ENCODE results near the gene ARV1. TPM values are rescaled to one million over a fixed set of nuclear protein-coding genes. Genes with fewer than 3 reads are reported as not detected.
"Not testable (repeated sequence)": the region's sequence is repeated elsewhere in the genome, so short reads cannot be mapped to it uniquely, and the experiment has no call there.

The ARV1 gene
- polyA plus RNA-seq, 1 donor from 2014 or later = 63.4 TPM

DNA sequence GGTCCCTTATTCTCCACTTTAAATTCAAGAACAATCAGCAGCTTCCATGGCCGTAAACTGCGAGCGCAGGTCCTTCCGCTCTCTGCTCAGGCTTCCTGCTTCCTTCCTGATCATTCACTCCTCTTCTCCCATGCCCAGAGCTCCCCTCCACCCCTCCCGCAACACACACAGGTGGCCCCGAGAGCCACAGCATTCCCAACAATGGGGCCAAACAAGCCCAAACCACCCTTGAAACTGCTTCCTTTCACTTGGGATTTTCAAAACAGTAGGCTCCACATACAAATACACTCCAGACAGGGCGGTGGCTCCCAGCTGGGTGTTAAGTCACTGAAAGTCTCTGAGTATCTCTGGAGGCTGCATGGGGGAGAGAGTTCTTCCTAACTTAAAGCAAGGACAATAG, 49.8 kb downstream of the ARV1 start:
- no peaks in the 10 kb centered on the region for H3K79me2 ChIP-seq (replicated peaks; ENCODE audit: insufficient read depth, low read length)
- no peaks in the 10 kb centered on the region for H3K9me2 ChIP-seq (ENCODE audit: insufficient read depth, low read length)
- TF ChIP-seq EP300 (conservative IDR thresholded peaks at IDR 0.05; ENCODE audit: poor library complexity, severe bottlenecking) = no peak
- no peaks in the 10 kb centered on the region for H3K27me3 ChIP-seq (ENCODE audit: insufficient read depth, low read depth, low read length)
- H3K27ac ChIP-seq (ENCODE audit: low read length) = no peak overlapping the region
- H3K36me3 ChIP-seq (ENCODE audit: insufficient read depth, low read length) = no peaks in the 10 kb centered on the region
- no peak overlapping the region for H3K4me3 ChIP-seq (ENCODE audit: low read length)
- H2AFZ ChIP-seq (ENCODE audit: low read depth, low read length) = no peak overlapping the region
- no peaks in the 10 kb centered on the region for H3F3A ChIP-seq (ENCODE audit: insufficient read depth, low read length, poor library complexity, severe bottlenecking)
- no peaks in the 10 kb centered on the region for H4K20me1 ChIP-seq (ENCODE audit: insufficient read depth)
- no peak overlapping the region for H3K4me2 ChIP-seq (ENCODE audit: low read length)
- H3K9me3 ChIP-seq (ENCODE audit: low read length) = no peaks in the 10 kb centered on the region
- H3K9ac ChIP-seq (ENCODE audit: low read length) = no peak overlapping the region

GRCh38 chr1:231029247-231029646, 50.4 kb downstream of the ARV1 start:
- H3K79me2 ChIP-seq (replicated peaks; ENCODE audit: insufficient read depth, low read length); H3K9me2 ChIP-seq (ENCODE audit: insufficient read depth, low read length); H2AFZ ChIP-seq (ENCODE audit: low read depth, low read length); H3F3A ChIP-seq (ENCODE audit: insufficient read depth, low read length, poor library complexity, severe bottlenecking); H3K4me2 ChIP-seq (ENCODE audit: low read length); H3K4me3 ChIP-seq (ENCODE audit: low read length); H3K36me3 ChIP-seq (ENCODE audit: insufficient read depth, low read length); H3K9me3 ChIP-seq (ENCODE audit: low read length); H3K27ac ChIP-seq (ENCODE audit: low read length); H4K20me1 ChIP-seq (ENCODE audit: insufficient read depth); H3K9ac ChIP-seq (ENCODE audit: low read length); H3K27me3 ChIP-seq (ENCODE audit: insufficient read depth, low read depth, low read length): not testable (repeated sequence)

GRCh38 chr1:231029841-231030240, 50.9 kb downstream of the ARV1 start:
- no peak overlapping the region for H3K4me2 ChIP-seq (ENCODE audit: low read length)
- H2AFZ ChIP-seq (ENCODE audit: low read depth, low read length) = no peak overlapping the region
- H3K9ac ChIP-seq (ENCODE audit: low read length) = no peak overlapping the region
- H3K27ac ChIP-seq (ENCODE audit: low read length) = no peak overlapping the region
- H3K9me3 ChIP-seq (ENCODE audit: low read length) = no peaks in the 10 kb centered on the region
- no peaks in the 10 kb centered on the region for H3K27me3 ChIP-seq (ENCODE audit: insufficient read depth, low read depth, low read length)
- no peaks in the 10 kb centered on the region for H3K36me3 ChIP-seq (ENCODE audit: insufficient read depth, low read length)
- no peaks in the 10 kb centered on the region for H4K20me1 ChIP-seq (ENCODE audit: insufficient read depth)
- no peaks in the 10 kb centered on the region for H3K9me2 ChIP-seq (ENCODE audit: insufficient read depth, low read length)
- H3K4me3 ChIP-seq (ENCODE audit: low read length) = no peak overlapping the region
- TF ChIP-seq EZH2 (IDR thresholded peaks at IDR 0.05; ENCODE audit: borderline replicate concordance, insufficient read depth, low read length, poor library complexity, severe bottlenecking) (no peak), MXI1 (conservative IDR thresholded peaks at IDR 0.05; ENCODE audit: poor library complexity, severe bottlenecking) (no peak), RAD21 (conservative IDR thresholded peaks at IDR 0.05) (no peak), CTCF (IDR thresholded peaks at IDR 0.05; ENCODE audit: poor library complexity, severe bottlenecking) (no peak), EP300 (conservative IDR thresholded peaks at IDR 0.05; ENCODE audit: poor library complexity, severe bottlenecking) (no peak)
- H3K79me2 ChIP-seq (replicated peaks; ENCODE audit: insufficient read depth, low read length) = no peaks in the 10 kb centered on the region
- no peaks in the 10 kb centered on the region for H3F3A ChIP-seq (ENCODE audit: insufficient read depth, low read length, poor library complexity, severe bottlenecking)

GRCh38 chr1:231032963-231033362, 54.1 kb downstream of the ARV1 start:
- Histone ChIP-seq H4K20me1 (ENCODE audit: insufficient read depth) (no peaks in the 10 kb centered on the region), H3K27me3 (ENCODE audit: insufficient read depth, low read depth, low read length) (peaks cover 7% of the 10 kb centered on the region)

More at GRCh38 chr1:231032963-231033362, 54.1 kb downstream of the ARV1 start:
- no peak overlapping the region for H3K4me2 ChIP-seq (ENCODE audit: low read length)
- no peak overlapping the region for H2AFZ ChIP-seq (ENCODE audit: low read depth, low read length)
- no peak overlapping the region for H3K27ac ChIP-seq (ENCODE audit: low read length)
- no peaks in the 10 kb centered on the region for H3F3A ChIP-seq (ENCODE audit: insufficient read depth, low read length, poor library complexity, severe bottlenecking)
- no peaks in the 10 kb centered on the region for H3K9me2 ChIP-seq (ENCODE audit: insufficient read depth, low read length)
- H3K9me3 ChIP-seq (ENCODE audit: low read length) = no peaks in the 10 kb centered on the region
- TF ChIP-seq POLR2AphosphoS5 (IDR thresholded peaks at IDR 0.05) = no peak
- TF ChIP-seq EZH2 (IDR thresholded peaks at IDR 0.05; ENCODE audit: borderline replicate concordance, insufficient read depth, low read length, poor library complexity, severe bottlenecking) = no peak
- TF ChIP-seq EP300 (conservative IDR thresholded peaks at IDR 0.05; ENCODE audit: poor library complexity, severe bottlenecking) = no peak
- no peak for TF ChIP-seq CTCF (IDR thresholded peaks at IDR 0.05; ENCODE audit: poor library complexity, severe bottlenecking)
- TF ChIP-seq, protein P1, sequence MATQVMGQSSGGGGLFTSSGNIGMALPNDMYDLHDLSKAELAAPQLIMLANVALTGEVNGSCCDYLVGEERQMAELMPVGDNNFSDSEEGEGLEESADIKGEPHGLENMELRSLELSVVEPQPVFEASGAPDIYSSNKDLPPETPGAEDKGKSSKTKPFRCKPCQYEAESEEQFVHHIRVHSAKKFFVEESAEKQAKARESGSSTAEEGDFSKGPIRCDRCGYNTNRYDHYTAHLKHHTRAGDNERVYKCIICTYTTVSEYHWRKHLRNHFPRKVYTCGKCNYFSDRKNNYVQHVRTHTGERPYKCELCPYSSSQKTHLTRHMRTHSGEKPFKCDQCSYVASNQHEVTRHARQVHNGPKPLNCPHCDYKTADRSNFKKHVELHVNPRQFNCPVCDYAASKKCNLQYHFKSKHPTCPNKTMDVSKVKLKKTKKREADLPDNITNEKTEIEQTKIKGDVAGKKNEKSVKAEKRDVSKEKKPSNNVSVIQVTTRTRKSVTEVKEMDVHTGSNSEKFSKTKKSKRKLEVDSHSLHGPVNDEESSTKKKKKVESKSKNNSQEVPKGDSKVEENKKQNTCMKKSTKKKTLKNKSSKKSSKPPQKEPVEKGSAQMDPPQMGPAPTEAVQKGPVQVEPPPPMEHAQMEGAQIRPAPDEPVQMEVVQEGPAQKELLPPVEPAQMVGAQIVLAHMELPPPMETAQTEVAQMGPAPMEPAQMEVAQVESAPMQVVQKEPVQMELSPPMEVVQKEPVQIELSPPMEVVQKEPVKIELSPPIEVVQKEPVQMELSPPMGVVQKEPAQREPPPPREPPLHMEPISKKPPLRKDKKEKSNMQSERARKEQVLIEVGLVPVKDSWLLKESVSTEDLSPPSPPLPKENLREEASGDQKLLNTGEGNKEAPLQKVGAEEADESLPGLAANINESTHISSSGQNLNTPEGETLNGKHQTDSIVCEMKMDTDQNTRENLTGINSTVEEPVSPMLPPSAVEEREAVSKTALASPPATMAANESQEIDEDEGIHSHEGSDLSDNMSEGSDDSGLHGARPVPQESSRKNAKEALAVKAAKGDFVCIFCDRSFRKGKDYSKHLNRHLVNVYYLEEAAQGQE (IDR thresholded peaks at IDR 0.05; ENCODE audit: borderline replicate concordance) = no peak
- no peak for TF ChIP-seq MXI1 (conservative IDR thresholded peaks at IDR 0.05; ENCODE audit: poor library complexity, severe bottlenecking)
- TF ChIP-seq RAD21 (conservative IDR thresholded peaks at IDR 0.05) = no peak
- TF ChIP-seq SMC3 (conservative IDR thresholded peaks at IDR 0.05; ENCODE audit: poor library complexity) = no peak
- no peak for TF ChIP-seq TAF1 (IDR thresholded peaks at IDR 0.05; ENCODE audit: low read depth)
- no peaks in the 10 kb centered on the region for H3K36me3 ChIP-seq (ENCODE audit: insufficient read depth, low read length)
- no peak overlapping the region for H3K4me3 ChIP-seq (ENCODE audit: low read length)
- H3K79me2 ChIP-seq (replicated peaks; ENCODE audit: insufficient read depth, low read length) = no peaks in the 10 kb centered on the region
- H3K9ac ChIP-seq (ENCODE audit: low read length) = no peak overlapping the region
